DND-41 (cell line): ENCODE results near the gene GRK2.
A peak's percentile ranks its signal among the peaks of the same experiment; 100 is the strongest.

Experiments
- ATAC-seq: fragments of 200-7000 bp; cut with Tn5 transposase; 3 replicates; pipeline ENCODE4 v1.9.1; 2021; ENCODE audit warnings: low read depth; ENCODE audit not compliant: insufficient read depth
- DNase-seq: peaks from one replicate; pipeline ENCODE4 v3.0.0-alpha.2; 2020
- H2AFZ ChIP-seq: 2 replicates; pipeline ENCODE4 v1.6.0; 2012; ENCODE audit warnings: low read depth, low read length
- H3K27ac ChIP-seq: 2 replicates; pipeline ENCODE4 v1.5.1; 2012; ENCODE audit warnings: low read length, inconsistent platforms
- H3K27me3 ChIP-seq: fragments of 200-600 bp; sonication (generic); 2 replicates; pipeline ENCODE4 v1.6.0; 2012; ENCODE audit warnings: low read length, mild to moderate bottlenecking, inconsistent platforms; ENCODE audit not compliant: insufficient read depth, poor library complexity
- H3K36me3 ChIP-seq: 2 replicates; pipeline ENCODE4 v1.5.1; 2012; ENCODE audit warnings: low read length, inconsistent platforms; ENCODE audit not compliant: insufficient read depth
- H3K4me1 ChIP-seq: 2 replicates; pipeline ENCODE4 v1.5.1; 2012; ENCODE audit warnings: mild to moderate bottlenecking, low read length; ENCODE audit not compliant: insufficient read depth
- H3K4me2 ChIP-seq: 2 replicates; pipeline ENCODE4 v1.6.0; 2012; ENCODE audit warnings: mild to moderate bottlenecking, moderate library complexity, low read length, inconsistent platforms; ENCODE audit not compliant: insufficient read depth
- H3K4me3 ChIP-seq, 2 experiments: fragments of 200-600 bp in 1 of 2; shearing (Covaris generic) in 1 of 2; 2 replicates each; pipeline ENCODE4 v1.5.1; 2012 to 2016; ENCODE audit warnings: inconsistent platforms in 2 of 2, low read length in 2 of 2, mild to moderate bottlenecking in 2 of 2, low read depth in 1 of 2, moderate library complexity in 1 of 2
- H3K79me2 ChIP-seq: 2 replicates; pipeline ENCODE4 v1.6.0; 2012; ENCODE audit warnings: low read length, inconsistent platforms; ENCODE audit not compliant: insufficient read depth
- H3K9ac ChIP-seq: 2 replicates; pipeline ENCODE4 v1.6.0; 2012; ENCODE audit warnings: low read depth, mild to moderate bottlenecking, inconsistent platforms, low read length, moderate library complexity
- H3K9me3 ChIP-seq: 2 replicates; pipeline ENCODE4 v1.5.1; 2012; ENCODE audit warnings: low read length, moderate library complexity, mild to moderate bottlenecking, inconsistent platforms; ENCODE audit not compliant: insufficient read depth, severe bottlenecking
- H4K20me1 ChIP-seq: 2 replicates; pipeline ENCODE4 v1.6.0; 2012; ENCODE audit warnings: low read length; ENCODE audit not compliant: insufficient read depth
- EZH2 ChIP-seq: IDR thresholded peaks from 3 replicates; pipeline ENCODE4 v1.6.1; 2012; ENCODE audit warnings: borderline replicate concordance, low read depth, mild to moderate bottlenecking, moderate library complexity, low read length, inconsistent platforms; ENCODE audit not compliant: severe bottlenecking
- TF ChIP-seq, protein P1 (sequence below): IDR thresholded peaks from 2 replicates; pipeline ENCODE4 v1.5.1; 2012; ENCODE audit warnings: borderline replicate concordance, low read length, moderate library complexity, mild to moderate bottlenecking; ENCODE audit not compliant: poor library complexity, severe bottlenecking; ENCODE audit errors: extremely low read depth

The GRK2 gene

DNA sequence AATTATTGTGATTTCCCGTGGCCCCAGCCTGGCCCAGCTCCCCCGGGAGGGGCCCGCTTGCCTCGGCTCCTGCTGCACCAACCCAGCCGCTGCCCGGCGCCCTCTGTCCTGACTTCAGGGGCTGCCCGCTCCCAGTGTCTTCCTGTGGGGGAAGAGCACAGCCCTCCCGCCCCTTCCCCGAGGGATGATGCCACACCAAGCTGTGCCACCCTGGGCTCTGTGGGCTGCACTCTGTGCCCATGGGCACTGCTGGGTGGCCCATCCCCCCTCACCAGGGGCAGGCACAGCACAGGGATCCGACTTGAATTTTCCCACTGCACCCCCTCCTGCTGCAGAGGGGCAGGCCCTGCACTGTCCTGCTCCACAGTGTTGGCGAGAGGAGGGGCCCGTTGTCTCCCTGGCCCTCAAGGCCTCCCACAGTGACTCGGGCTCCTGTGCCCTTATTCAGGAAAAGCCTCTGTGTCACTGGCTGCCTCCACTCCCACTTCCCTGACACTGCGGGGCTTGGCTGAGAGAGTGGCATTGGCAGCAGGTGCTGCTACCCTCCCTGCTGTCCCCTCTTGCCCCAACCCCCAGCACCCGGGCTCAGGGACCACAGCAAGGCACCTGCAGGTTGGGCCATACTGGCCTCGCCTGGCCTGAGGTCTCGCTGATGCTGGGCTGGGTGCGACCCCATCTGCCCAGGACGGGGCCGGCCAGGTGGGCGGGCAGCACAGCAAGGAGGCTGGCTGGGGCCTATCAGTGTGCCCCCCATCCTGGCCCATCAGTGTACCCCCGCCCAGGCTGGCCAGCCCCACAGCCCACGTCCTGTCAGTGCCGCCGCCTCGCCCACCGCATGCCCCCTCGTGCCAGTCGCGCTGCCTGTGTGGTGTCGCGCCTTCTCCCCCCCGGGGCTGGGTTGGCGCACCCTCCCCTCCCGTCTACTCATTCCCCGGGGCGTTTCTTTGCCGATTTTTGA lies 19.5 kb downstream of the GRK2 start:
- Histone ChIP-seq H3K4me1 (peaks cover 62% of the 10 kb centered on the region), H3K4me3 (no peak overlapping the region), H3K27me3 (no peaks in the 10 kb centered on the region), H3K27ac (peak overlapping the region; percentile 100), H3K9ac (peak overlapping the region; percentile 99; the same call in 1 of the 2 replicates), H3K36me3 (peaks cover 82% of the 10 kb centered on the region), H3K4me2 (peak overlapping the region; percentile 75; the same call in 1 of the 2 replicates), H4K20me1 (0 out of 2 replicates have a peak, but pooled peaks cover 8% of the 10 kb centered on the region), H2AFZ (no peak overlapping the region), H3K9me3 (no peaks in the 10 kb centered on the region), H3K79me2 (peaks cover 53% of the 10 kb centered on the region)
- TF ChIP-seq, protein P1, sequence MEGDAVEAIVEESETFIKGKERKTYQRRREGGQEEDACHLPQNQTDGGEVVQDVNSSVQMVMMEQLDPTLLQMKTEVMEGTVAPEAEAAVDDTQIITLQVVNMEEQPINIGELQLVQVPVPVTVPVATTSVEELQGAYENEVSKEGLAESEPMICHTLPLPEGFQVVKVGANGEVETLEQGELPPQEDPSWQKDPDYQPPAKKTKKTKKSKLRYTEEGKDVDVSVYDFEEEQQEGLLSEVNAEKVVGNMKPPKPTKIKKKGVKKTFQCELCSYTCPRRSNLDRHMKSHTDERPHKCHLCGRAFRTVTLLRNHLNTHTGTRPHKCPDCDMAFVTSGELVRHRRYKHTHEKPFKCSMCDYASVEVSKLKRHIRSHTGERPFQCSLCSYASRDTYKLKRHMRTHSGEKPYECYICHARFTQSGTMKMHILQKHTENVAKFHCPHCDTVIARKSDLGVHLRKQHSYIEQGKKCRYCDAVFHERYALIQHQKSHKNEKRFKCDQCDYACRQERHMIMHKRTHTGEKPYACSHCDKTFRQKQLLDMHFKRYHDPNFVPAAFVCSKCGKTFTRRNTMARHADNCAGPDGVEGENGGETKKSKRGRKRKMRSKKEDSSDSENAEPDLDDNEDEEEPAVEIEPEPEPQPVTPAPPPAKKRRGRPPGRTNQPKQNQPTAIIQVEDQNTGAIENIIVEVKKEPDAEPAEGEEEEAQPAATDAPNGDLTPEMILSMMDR = no peak
- no peak for ATAC-seq
- no peak for DNase-seq

DNA sequence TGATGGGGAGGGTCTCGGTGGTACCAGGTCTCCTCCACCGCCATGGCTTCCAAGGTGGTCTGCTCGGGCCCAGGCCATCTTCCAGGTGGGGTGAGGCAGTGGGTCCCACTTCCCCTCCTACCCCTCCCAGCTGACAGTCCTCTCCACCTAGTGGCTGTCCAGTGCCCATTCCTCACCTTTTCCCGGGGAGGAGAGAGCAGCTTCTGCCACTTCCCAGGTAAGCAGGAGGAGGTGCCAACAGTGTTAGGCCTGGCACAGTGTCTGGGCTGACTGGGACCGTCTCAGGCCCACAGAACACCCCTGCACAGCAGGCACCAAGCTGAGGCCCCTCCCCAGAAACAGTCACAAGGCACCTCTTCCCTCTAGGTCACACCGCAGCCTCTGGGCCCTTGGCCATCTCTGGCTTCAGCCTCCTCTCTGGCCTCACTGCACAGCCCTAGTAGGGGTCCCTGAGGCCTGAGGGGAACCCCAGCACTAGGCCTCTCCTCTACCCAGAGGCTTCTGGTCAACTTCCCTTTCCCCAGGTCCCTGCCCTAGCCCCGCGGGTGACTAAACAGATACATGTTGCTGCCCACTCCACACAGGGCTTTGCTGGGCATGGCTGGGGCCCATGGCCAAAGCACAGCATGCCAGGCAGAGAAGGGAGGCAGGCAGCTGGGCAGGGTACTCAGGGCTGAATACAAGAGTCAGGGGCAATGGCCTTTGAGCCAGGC lies 20.5 kb downstream of the GRK2 start:
- H3K9ac ChIP-seq = peak overlapping the region; percentile 99
- peaks cover 82% of the 10 kb centered on the region for H3K36me3 ChIP-seq
- peaks cover 54% of the 10 kb centered on the region for H3K79me2 ChIP-seq
- TF ChIP-seq, protein P1 = peak; percentile 18
- no peak for TF ChIP-seq EZH2
- H3K27me3 ChIP-seq = no peaks in the 10 kb centered on the region
- peak overlapping the region; percentile 75 for H3K4me2 ChIP-seq
- H3K4me3 ChIP-seq = peak overlapping the region in 1 of 2 experiments; percentile 78; a peak in 1 of 4 replicates
- 0 out of 2 replicates have a peak, but pooled peaks cover 8% of the 10 kb centered on the region for H4K20me1 ChIP-seq
- H3K27ac ChIP-seq = peak overlapping the region; percentile 100
- H2AFZ ChIP-seq = no peak overlapping the region
- H3K9me3 ChIP-seq = no peaks in the 10 kb centered on the region
- ATAC-seq (no peak), DNase-seq (no peak)
- peaks cover 71% of the 10 kb centered on the region for H3K4me1 ChIP-seq

DNA sequence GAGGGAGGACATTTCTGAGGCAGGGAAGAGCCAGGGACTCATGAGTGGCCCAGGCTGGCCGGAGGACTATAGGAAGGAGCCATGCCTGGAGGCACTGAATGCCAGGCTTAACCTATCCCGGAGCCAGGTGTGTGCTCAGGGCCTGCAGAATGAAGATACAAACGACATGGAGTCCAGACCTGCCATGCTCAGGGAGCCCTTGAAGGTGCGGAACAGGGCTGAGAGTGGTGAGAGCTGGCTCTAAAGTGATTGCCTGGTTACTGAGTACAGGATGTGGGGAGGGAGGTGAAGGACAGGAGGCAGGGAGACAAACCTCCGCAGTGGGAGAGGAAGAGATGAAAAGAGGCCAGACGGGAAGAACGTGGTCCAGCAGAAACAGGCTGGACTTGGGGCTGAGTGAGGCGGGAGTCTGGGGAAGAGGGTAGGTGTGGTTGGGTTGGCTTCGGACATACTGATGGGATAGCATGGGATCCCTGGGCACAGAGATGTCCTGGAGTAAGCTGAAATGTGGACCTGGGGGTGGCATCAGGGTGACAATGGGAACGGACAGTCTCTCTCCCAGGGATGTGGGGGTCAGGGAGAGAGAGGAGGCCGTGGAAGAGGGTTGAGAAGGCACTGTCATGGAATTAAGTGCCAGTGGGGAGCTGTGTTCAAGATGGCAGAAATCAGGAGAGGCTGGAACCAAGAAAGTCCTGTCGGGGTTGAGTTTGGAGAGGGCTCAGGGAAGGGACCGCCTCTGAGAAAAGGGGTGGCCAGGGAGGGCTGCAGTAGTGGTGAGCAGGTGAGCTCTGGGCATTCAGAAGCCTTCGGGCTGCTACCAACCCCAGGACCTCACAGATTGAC lies 21.3 kb downstream of the GRK2 start:
- Histone ChIP-seq H4K20me1 (0 out of 2 replicates have a peak, but pooled peaks cover 8% of the 10 kb centered on the region), H3K36me3 (peaks cover 82% of the 10 kb centered on the region), H3K9ac (peak overlapping the region; percentile 99), H3K27me3 (no peaks in the 10 kb centered on the region), H3K79me2 (peaks cover 56% of the 10 kb centered on the region), H2AFZ (peak overlapping the region; percentile 46; the same call in 1 of the 2 replicates), H3K27ac (peak overlapping the region; percentile 100), H3K4me2 (peak overlapping the region; percentile 75), H3K4me3 (peak overlapping the region; percentile 42 to 78; a peak in 3 of 4 replicates), H3K9me3 (no peaks in the 10 kb centered on the region), H3K4me1 (peaks cover 76% of the 10 kb centered on the region)
- no peak for TF ChIP-seq EZH2
- TF ChIP-seq, protein P1 = no peak
- DNase-seq (peak; percentile 63), ATAC-seq (peak; percentile 27)
